HG03565 (cell line): ENCODE results near the gene NIM1K.
"Not testable (repeated sequence)": the region's sequence is repeated elsewhere in the genome, so short reads cannot be mapped to it uniquely, and the experiment has no call there.

Source experiments
- ATAC-seq: cut with Tn5 transposase; IDR thresholded peaks from one replicate; pipeline ENCODE4 v1.9.1; 2021; ENCODE audit warnings: mild to moderate bottlenecking, moderate library complexity; ENCODE audit not compliant: unreplicated experiment

The NIM1K gene

GRCh38 chr5:43191740-43192557 is at the start of gene NIM1K:
Gene NIM1K, plus strand, starts transcription at chr5:43192225. Its CDS starts 53,551 bp downstream, at chr5:43245776.
- ATAC-seq: peak; percentile 58

- ATAC-seq: no peak
Observed at GRCh38 chr5:43145071-43145470, 47.0 kb upstream of the NIM1K start.

DNA sequence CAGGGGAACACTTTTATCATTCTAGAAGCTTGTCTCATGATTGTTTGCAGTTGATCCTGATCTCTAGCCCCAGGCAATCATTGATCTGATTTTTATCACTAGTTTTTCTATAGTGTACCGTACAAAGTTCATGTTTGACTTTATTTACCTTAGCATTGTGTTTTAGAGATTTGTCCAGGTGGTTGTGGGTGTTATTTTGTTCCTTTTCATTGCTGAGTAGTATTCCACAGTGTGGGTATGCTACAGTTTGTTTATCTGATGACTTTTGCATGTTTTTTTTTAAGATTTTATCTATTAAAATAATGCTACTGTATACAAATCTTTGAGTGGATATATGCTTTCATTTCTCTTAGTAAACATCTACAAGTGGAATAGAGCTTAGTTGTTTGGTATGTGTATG is 45.1 kb upstream of the NIM1K start:
- ATAC-seq: no peak

GRCh38 chr5:43148417-43148816 is 43.6 kb upstream of the NIM1K start:
- ATAC-seq: no peak

- no peak for ATAC-seq
Observed at GRCh38 chr5:43149231-43149630, 42.8 kb upstream of the NIM1K start.

GRCh38 chr5:43150075-43150474 is 42.0 kb upstream of the NIM1K start:
- no peak for ATAC-seq

DNA sequence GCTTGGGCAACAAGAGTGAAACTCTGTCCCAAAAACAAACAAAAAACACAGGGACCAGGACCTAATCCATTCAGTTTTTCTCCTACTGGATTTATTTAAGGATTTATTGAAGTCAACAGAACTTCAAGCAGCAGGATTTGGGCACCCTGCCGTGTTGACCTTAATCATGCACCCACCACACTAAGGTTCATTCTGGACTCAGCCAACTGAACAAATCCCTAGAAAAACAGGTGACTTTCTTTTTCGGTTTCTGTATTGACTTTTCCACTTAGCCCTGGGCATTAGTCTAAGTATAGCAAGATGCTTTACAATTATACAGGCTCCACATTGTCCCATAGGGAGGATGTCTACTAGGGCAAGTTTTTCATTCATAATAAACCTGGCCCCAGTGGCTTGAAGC is 41.3 kb upstream of the NIM1K start:
- ATAC-seq: no peak

DNA sequence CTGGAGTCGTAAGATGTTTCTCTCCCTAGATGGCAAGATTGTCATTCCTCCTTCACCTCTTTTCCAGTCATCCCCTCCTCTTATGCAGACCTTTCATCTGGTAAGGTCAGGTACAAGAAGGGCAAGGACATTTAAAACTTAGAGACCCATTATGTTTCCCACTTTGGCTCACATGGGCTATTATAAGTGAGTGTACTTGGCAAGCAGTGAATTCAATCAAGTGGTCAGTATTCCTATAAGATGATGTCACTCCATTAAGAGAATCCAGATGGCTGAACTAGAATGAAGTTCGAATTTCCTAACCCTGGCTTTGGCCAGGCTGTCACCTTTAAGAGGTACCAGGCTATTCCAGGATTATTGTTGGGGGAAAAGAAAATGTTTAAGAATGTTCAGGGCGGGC is 39.1 kb upstream of the NIM1K start:
- no peak for ATAC-seq

- ATAC-seq: no peak
Observed at GRCh38 chr5:43154469-43154868, 37.6 kb upstream of the NIM1K start.

DNA sequence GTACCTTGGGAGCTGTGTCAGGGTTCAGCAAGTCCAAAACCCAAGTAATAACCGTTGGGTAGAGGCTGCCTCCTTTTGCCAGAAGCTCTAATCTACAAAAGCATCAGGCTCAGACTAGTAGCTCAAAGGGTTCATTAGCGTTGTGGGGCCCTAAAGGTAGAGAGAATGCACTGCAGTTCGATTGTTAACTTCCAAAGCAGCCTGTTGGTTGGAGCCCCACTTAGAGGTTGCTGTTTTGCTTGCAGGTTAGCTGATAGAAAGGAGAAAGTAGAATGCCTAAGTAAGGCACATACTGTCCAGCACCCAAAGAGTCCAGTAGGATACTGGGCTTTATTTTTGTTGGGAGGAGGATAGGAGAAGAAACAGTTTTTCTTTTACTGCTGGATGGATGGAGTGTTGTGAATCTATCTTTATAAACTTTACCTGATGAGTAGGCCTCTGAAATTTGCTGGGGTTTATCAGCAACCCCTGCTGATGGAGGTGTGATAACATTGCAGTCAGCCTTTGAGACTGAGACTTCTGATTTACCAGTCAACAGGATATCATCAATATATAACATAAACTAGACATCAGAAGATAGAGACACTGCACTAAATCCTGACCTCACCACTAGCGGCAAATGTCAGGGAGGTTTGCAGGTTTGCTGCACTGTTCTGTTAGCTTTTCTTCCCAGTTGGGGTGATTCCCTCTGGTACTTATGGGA is 36.5 kb upstream of the NIM1K start:
- no peak for ATAC-seq

- peak; percentile 65 for ATAC-seq
Observed at GRCh38 chr5:43156388-43156787, 35.6 kb upstream of the NIM1K start.

DNA sequence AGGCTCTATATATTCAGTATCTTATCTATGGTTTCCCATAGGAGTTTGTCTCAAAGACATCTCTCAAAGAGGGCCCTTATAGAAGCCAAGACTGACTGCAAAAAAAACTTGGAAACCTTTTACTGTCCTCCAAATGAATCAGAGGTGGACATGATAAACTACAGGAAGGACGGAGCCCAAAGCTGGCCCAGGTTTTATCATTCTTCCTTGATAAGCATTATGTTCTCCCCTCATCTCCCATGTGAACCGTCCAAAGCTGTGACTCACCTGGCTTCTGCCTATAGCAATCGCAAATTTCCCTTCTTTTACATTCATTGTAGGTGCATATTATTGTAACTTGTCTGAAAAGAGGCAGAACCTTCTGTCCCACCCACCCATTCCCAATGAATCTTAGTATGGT is 35.0 kb upstream of the NIM1K start:
- no peak for ATAC-seq

DNA sequence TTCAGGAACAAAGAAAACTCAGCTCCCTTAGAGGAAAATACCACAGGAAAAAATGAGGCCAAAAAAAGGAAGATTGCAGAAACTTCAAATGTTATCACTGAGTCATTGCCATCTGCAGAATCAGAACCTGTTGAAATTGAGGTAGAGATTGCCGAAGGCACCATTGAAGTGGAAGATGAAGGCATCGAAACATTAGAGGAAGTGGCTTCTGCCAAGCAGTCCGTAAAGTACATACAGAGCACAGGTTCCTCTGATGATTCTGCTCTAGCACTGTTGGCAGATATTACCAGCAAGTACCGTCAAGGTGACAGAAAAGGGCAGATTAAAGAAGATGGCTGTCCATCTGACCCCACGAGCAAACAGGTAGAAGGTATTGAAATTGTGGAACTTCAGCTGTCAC is 30.8 kb upstream of the NIM1K start:
- no peak for ATAC-seq

DNA sequence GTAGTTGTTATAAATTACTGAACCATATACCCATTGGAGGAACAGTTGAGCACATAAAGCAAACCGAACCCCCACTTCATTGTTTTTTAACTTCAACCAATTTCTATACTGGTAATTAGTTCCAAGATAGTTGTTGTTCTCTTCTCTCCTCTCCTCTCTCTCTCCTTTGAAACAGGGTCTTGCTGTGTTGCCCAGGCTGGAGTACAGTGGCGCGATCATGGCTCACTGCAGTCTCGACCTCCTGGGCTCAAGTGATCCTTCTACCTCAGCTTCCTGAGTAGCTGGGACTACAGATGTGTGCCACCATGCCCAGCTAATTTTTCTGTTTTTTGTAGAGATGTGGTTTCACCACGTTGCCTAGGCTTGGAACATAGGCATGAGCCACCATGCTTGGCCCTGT is 27.2 kb upstream of the NIM1K start:
- not testable (repeated sequence) for ATAC-seq

DNA sequence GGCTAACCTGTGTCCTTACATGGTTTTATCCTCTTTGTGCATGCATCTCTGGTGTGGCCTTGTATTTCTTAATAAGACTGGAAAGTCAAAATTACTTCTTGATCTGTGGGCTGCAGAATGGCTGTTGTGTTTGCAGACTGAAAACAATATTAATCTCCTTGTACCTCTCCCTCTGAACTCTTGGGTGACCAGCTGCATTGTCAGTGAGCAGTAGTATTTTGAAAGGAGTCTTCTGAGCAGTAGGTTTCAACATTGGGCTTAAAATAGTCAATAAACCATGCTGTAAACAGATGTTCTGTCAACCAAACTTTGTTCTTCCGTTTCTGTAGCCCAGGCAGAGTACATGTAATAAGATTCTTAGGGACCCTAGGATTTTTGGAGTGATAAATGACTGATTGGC is 26.7 kb upstream of the NIM1K start:
- ATAC-seq: no peak

- no peak for ATAC-seq
Observed at GRCh38 chr5:43168175-43168574, 23.9 kb upstream of the NIM1K start.

DNA sequence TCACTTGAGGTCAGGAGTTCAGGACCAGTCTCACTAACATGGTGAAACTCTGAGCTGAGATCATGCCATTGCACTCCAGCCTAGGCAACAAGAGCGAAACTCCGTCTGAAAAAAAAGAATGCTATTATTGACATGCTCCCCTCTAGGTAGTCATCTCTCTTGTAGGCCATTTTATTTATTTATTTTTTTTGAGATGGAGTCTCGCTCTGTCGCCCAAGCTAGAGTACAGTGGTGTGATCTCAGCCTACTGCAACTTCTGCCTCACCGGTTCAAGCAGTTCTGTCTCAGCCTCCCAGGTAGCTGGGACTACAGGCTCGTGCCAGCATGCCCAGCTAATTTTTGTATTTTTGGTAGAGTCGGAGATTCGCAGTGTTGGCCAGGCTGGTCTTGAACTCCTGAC is 20.6 kb upstream of the NIM1K start:
- ATAC-seq: no peak

- ATAC-seq: no peak
Observed at GRCh38 chr5:43171926-43172325, 20.1 kb upstream of the NIM1K start.

DNA sequence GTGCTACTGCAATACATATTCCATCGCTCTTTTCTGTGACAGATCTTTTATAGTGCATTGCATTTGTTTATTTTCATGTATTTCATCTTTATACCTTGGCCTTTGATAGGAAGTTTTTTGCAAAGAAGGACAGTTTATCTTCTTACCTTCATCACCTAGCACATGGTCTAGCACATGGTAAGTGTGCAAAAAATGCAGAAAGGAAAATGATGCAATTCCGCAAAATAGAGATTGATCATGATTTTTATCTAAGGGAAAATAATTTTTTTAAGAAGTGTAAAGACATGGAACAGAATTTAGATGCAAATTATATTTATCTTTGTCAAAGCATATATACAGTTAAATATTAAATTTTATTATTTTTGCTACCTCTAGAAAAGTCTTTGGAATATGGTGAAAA is 19.2 kb upstream of the NIM1K start:
- ATAC-seq: no peak

GRCh38 chr5:43174586-43174985 is 17.4 kb upstream of the NIM1K start:
- ATAC-seq: no peak

DNA sequence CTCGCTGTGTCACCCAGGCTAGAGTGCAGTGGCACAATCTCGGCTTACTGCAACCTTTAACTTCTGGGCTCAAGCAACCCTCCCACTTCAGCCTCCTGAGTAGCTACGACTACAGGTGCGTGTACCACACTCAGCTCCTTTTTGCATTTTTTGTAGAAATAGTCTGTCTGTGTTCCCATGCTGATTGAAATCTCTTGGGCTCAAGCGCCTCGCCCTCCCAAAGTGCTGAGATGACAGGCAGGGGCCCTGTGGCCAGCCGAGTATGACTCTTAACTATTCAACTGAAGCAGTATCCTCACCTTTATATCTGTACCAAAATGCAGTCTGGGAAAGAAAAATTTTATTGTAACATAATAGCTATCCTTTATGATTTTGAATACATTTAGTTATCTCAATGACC is 12.2 kb upstream of the NIM1K start:
- no peak for ATAC-seq

GRCh38 chr5:43182421-43182820 is 9.6 kb upstream of the NIM1K start:
- ATAC-seq: no peak
